Measurements from ENCODE around the gene PCDH1.
A peak's percentile ranks its signal among the peaks of the same experiment; 100 is the strongest.

Gene PCDH1

GRCh38 chr5:141875022-141875740, 3.0 kb downstream of the PCDH1 start:
- H3K4me1 ChIP-seq (ENCODE audit: insufficient read depth, low read length) = peaks cover 36% of the 10 kb centered on the region
- no peak overlapping the region for H2AFZ ChIP-seq (ENCODE audit: low read depth, low read length)
- no peaks in the 10 kb centered on the region for H3K9me3 ChIP-seq (ENCODE audit: low read length)
- peak overlapping the region; percentile 56 for H3K4me3 ChIP-seq (ENCODE audit: low read length)
- no peaks in the 10 kb centered on the region for H3K27me3 ChIP-seq (ENCODE audit: insufficient read depth, low read length)
- H3K36me3 ChIP-seq (ENCODE audit: insufficient read depth, low read length) = no peaks in the 10 kb centered on the region

- Histone ChIP-seq H3K36me3 (ENCODE audit: insufficient read depth, low read length) (no peaks in the 10 kb centered on the region), H2AFZ (ENCODE audit: low read depth, low read length) (no peak overlapping the region), H3K27me3 (ENCODE audit: insufficient read depth, low read length) (no peaks in the 10 kb centered on the region), H3K9me3 (ENCODE audit: low read length) (no peaks in the 10 kb centered on the region), H3K4me3 (ENCODE audit: low read length) (no peak overlapping the region), H3K4me1 (ENCODE audit: insufficient read depth, low read length) (peaks cover 28% of the 10 kb centered on the region)
Measured at GRCh38 chr5:141874262-141874964, 3.8 kb downstream of the PCDH1 start.

DNA sequence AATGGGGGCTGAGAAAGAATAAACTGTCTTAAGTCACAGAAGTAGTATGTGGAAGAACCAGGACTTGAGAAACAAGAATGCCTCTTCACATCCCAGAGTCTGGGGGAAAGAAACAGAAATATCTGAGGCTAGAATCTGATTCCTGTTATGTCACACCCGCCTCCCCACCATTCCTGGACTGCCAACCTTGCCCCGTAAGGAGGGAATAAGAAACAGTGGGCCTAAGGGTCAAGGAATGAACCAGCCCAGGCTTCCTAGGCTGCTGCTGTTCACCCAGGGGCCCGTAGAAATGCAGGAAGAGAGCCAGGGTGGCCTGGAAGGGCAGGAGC, 4.3 kb downstream of the PCDH1 start:
- Histone ChIP-seq H3K9me3 (ENCODE audit: low read length) (no peaks in the 10 kb centered on the region), H3K4me1 (ENCODE audit: insufficient read depth, low read length) (peaks cover 25% of the 10 kb centered on the region), H3K4me3 (ENCODE audit: low read length) (no peak overlapping the region), H3K27me3 (ENCODE audit: insufficient read depth, low read length) (no peaks in the 10 kb centered on the region), H3K36me3 (ENCODE audit: insufficient read depth, low read length) (peaks cover 1% of the 10 kb centered on the region), H2AFZ (ENCODE audit: low read depth, low read length) (no peak overlapping the region)

GRCh38 chr5:141872496-141873356, 5.5 kb downstream of the PCDH1 start:
- Histone ChIP-seq H3K36me3 (ENCODE audit: insufficient read depth, low read length) (peaks cover 12% of the 10 kb centered on the region), H3K4me3 (ENCODE audit: low read length) (no peak overlapping the region), H2AFZ (ENCODE audit: low read depth, low read length) (no peak overlapping the region), H3K27me3 (ENCODE audit: insufficient read depth, low read length) (no peaks in the 10 kb centered on the region), H3K9me3 (ENCODE audit: low read length) (no peaks in the 10 kb centered on the region), H3K4me1 (ENCODE audit: insufficient read depth, low read length) (peaks cover 20% of the 10 kb centered on the region)

DNA sequence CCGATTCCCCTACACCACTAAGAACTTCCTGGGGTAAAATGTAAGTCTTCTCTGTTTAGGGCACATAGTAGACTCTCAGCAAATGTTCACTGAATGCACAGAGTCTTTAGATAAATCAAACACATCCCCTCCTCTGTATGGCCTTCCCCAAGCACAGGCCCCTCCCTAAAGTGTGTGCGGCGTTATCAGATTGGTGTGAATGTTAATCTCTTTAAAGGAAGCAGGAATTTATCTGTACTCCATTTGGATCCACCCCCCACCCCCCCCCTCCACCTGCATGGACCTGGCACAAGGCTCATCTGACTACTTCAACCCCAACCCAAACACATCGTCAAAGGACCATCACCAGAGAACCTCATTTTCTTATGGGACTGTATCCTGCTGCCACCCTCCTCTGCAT, 6.3 kb downstream of the PCDH1 start:
- no peak overlapping the region for H2AFZ ChIP-seq (ENCODE audit: low read depth, low read length)
- peaks cover 14% of the 10 kb centered on the region for H3K4me1 ChIP-seq (ENCODE audit: insufficient read depth, low read length)
- H3K36me3 ChIP-seq (ENCODE audit: insufficient read depth, low read length) = peaks cover 21% of the 10 kb centered on the region
- no peaks in the 10 kb centered on the region for H3K27me3 ChIP-seq (ENCODE audit: insufficient read depth, low read length)
- no peaks in the 10 kb centered on the region for H3K9me3 ChIP-seq (ENCODE audit: low read length)
- H3K4me3 ChIP-seq (ENCODE audit: low read length) = no peak overlapping the region

DNA sequence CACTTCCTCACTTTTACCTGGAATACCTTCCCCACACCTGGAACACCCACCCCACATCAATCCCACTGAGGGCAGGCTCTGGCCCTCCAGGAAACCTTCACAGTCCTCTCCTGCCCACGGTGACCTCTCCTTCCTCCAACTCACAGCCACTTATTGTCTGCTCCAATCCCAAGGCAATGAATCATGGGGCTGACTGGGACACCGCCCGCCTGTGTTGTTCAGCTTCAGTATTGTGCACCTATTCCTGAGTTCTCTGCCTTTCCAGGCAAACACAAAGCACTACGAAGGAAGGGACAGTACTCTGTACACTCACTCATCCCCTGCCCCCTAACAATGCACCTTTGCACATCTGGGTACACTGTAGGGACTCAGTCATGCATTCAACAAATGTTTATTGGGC, 7.3 kb downstream of the PCDH1 start:
- H3K4me3 ChIP-seq (ENCODE audit: low read length) = no peak overlapping the region
- H3K4me1 ChIP-seq (ENCODE audit: insufficient read depth, low read length) = peaks cover 8% of the 10 kb centered on the region
- H3K27me3 ChIP-seq (ENCODE audit: insufficient read depth, low read length) = no peaks in the 10 kb centered on the region
- no peaks in the 10 kb centered on the region for H3K9me3 ChIP-seq (ENCODE audit: low read length)
- peaks cover 31% of the 10 kb centered on the region for H3K36me3 ChIP-seq (ENCODE audit: insufficient read depth, low read length)
- no peak overlapping the region for H2AFZ ChIP-seq (ENCODE audit: low read depth, low read length)

DNA sequence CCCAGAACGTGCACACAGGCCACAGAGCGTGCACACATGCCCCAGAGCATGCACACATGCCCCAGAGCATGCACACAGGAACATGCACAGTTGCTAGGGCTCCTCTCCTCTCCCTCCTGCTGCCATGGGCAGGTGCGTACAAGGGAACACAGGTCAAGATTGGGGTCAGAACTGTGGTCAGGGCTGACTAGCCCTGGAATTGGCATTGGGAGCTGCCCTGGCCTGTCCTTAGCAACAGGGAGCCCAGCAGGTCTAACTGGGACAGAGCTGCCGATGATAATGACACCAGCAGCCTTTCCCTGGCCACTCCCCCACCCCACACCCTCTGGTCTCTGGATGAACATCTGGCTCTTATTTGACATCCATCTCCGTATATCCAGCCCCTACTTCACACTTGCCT, 8.0 kb downstream of the PCDH1 start:
- Histone ChIP-seq H3K4me3 (ENCODE audit: low read length) (no peak overlapping the region), H2AFZ (ENCODE audit: low read depth, low read length) (no peak overlapping the region), H3K27me3 (ENCODE audit: insufficient read depth, low read length) (no peaks in the 10 kb centered on the region), H3K9me3 (ENCODE audit: low read length) (no peaks in the 10 kb centered on the region), H3K36me3 (ENCODE audit: insufficient read depth, low read length) (peaks cover 37% of the 10 kb centered on the region), H3K4me1 (ENCODE audit: insufficient read depth, low read length) (peaks cover 2% of the 10 kb centered on the region)

- H3K36me3 ChIP-seq (ENCODE audit: insufficient read depth, low read length) = peaks cover 45% of the 10 kb centered on the region
- no peaks in the 10 kb centered on the region for H3K27me3 ChIP-seq (ENCODE audit: insufficient read depth, low read length)
- no peak overlapping the region for H2AFZ ChIP-seq (ENCODE audit: low read depth, low read length)
- no peaks in the 10 kb centered on the region for H3K9me3 ChIP-seq (ENCODE audit: low read length)
- H3K4me1 ChIP-seq (ENCODE audit: insufficient read depth, low read length) = no peaks in the 10 kb centered on the region
- H3K4me3 ChIP-seq (ENCODE audit: low read length) = no peak overlapping the region
Measured at GRCh38 chr5:141869514-141869913, 8.7 kb downstream of the PCDH1 start.

- Histone ChIP-seq H3K9me3 (ENCODE audit: low read length) (no peaks in the 10 kb centered on the region), H3K4me3 (ENCODE audit: low read length) (no peak overlapping the region), H2AFZ (ENCODE audit: low read depth, low read length) (no peak overlapping the region), H3K27me3 (ENCODE audit: insufficient read depth, low read length) (no peaks in the 10 kb centered on the region), H3K4me1 (ENCODE audit: insufficient read depth, low read length) (no peaks in the 10 kb centered on the region), H3K36me3 (ENCODE audit: insufficient read depth, low read length) (peaks cover 49% of the 10 kb centered on the region)
Measured at GRCh38 chr5:141869040-141869439, 9.2 kb downstream of the PCDH1 start.

- Histone ChIP-seq H2AFZ (ENCODE audit: low read depth, low read length) (no peak overlapping the region), H3K36me3 (ENCODE audit: insufficient read depth, low read length) (peaks cover 54% of the 10 kb centered on the region), H3K9me3 (ENCODE audit: low read length) (no peaks in the 10 kb centered on the region), H3K4me1 (ENCODE audit: insufficient read depth, low read length) (no peaks in the 10 kb centered on the region), H3K27me3 (ENCODE audit: insufficient read depth, low read length) (no peaks in the 10 kb centered on the region), H3K4me3 (ENCODE audit: low read length) (no peak overlapping the region)
Measured at GRCh38 chr5:141868541-141868940, 9.7 kb downstream of the PCDH1 start.

DNA sequence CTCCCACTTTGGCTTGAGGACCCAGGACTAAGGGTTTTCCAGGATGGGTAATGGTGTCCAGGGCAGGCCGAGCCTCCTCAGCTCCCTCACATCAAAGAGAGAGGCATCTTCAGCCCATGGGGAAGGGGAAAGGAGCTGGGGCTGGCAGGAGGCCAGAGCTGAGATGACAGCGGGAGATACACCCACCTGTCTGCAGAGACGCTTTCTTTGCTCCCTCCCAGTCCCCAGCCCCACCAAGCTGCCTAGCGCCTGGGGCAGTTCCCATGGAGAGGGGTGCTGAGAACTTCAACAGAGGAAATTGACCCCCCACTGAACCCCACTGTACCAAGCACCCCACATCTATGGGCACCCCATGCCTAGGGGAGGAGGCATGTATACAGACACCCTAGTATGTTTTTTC, 10.6 kb downstream of the PCDH1 start:
- Histone ChIP-seq H2AFZ (ENCODE audit: low read depth, low read length) (no peak overlapping the region), H3K9me3 (ENCODE audit: low read length) (no peaks in the 10 kb centered on the region), H3K4me1 (ENCODE audit: insufficient read depth, low read length) (no peaks in the 10 kb centered on the region), H3K36me3 (ENCODE audit: insufficient read depth, low read length) (peaks cover 62% of the 10 kb centered on the region), H3K27me3 (ENCODE audit: insufficient read depth, low read length) (no peaks in the 10 kb centered on the region), H3K4me3 (ENCODE audit: low read length) (no peak overlapping the region)

GRCh38 chr5:141867139-141867538, 11.1 kb downstream of the PCDH1 start:
- H3K4me1 ChIP-seq (ENCODE audit: insufficient read depth, low read length) = no peaks in the 10 kb centered on the region
- peaks cover 67% of the 10 kb centered on the region for H3K36me3 ChIP-seq (ENCODE audit: insufficient read depth, low read length)
- no peak overlapping the region for H3K4me3 ChIP-seq (ENCODE audit: low read length)
- H3K27me3 ChIP-seq (ENCODE audit: insufficient read depth, low read length) = no peaks in the 10 kb centered on the region
- H2AFZ ChIP-seq (ENCODE audit: low read depth, low read length) = no peak overlapping the region
- H3K9me3 ChIP-seq (ENCODE audit: low read length) = no peaks in the 10 kb centered on the region

GRCh38 chr5:141866096-141866495, 12.1 kb downstream of the PCDH1 start:
- Histone ChIP-seq H3K9me3 (ENCODE audit: low read length) (no peaks in the 10 kb centered on the region), H3K4me3 (ENCODE audit: low read length) (no peak overlapping the region), H3K27me3 (ENCODE audit: insufficient read depth, low read length) (no peaks in the 10 kb centered on the region), H2AFZ (ENCODE audit: low read depth, low read length) (no peak overlapping the region), H3K4me1 (ENCODE audit: insufficient read depth, low read length) (no peaks in the 10 kb centered on the region), H3K36me3 (ENCODE audit: insufficient read depth, low read length) (peaks cover 71% of the 10 kb centered on the region)
